Measurements from ENCODE around the gene TTC34. TPM values are rescaled to one million over a fixed set of nuclear protein-coding genes. Genes with fewer than 3 reads are reported as not detected.
"Not testable (repeated sequence)": the region's sequence is repeated elsewhere in the genome, so short reads cannot be mapped to it uniquely, and the experiment has no call there.

Gene TTC34
- total and polyA plus RNA-seq, 2 of the 4 experiments (the other 2 are of a cell fraction) = under 0.01 to 0.09 TPM

DNA sequence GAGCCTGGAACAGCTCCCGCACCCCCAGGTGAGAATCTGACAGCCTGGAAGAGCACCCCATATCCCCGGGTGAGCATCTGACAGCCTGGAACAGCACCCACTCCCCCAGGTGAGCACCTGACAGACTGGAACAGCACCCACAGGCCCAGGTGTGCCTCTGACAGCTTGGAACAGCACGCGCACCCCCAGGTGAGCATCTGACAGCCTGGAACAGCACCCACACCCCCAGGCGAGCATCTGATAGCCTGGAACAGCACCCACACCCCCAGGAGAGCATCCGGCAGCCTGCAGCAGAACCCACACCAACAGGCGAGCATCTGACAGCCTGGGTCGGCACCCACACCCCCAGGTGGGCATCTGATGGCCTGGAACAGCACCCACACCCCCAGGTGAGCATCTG, 141.7 kb downstream of the TTC34 start:
- H2BK20ac ChIP-seq (ENCODE audit: low read depth, low read length); dilution Hi-C loops (cut with HindIII; ENCODE audit: low sequenced_read_pairs, unreplicated experiment); DNase-seq; H3K56ac ChIP-seq (ENCODE audit: extremely low read depth, insufficient read depth, low read length); H3K27ac ChIP-seq (ENCODE audit: insufficient read depth, low read length); H3K4me3 ChIP-seq (ENCODE audit: insufficient read depth, low read depth, low read length); H2AK5ac ChIP-seq (ENCODE audit: low read depth, low read length); CTCF ChIA-PET; H3K9me1 ChIP-seq (ENCODE audit: insufficient read depth, low read length); H2BK5ac ChIP-seq (ENCODE audit: low read depth, low read length, poor library complexity, severe bottlenecking); in situ Hi-C loops (cut with MboI; ENCODE audit: low sequenced_read_pairs); H3K27me3 ChIP-seq (ENCODE audit: control insufficient read depth, insufficient read depth, low read length); H3K23ac ChIP-seq (ENCODE audit: low read depth, low read length); H4K5ac ChIP-seq (ENCODE audit: low read depth, low read length); H4K91ac ChIP-seq (ENCODE audit: insufficient read depth, low read depth, low read length); POLR2A ChIA-PET (ENCODE audit: unreplicated experiment); H3K4me2 ChIP-seq (ENCODE audit: low read depth, low read length); H2AK9ac ChIP-seq (replicated peaks; ENCODE audit: low read depth, low read length, poor library complexity); H3K4ac ChIP-seq (ENCODE audit: low read depth, low read length); H4K20me1 ChIP-seq (ENCODE audit: insufficient read depth, low read length); ATAC-seq (ENCODE audit: low read depth); H4K8ac ChIP-seq (ENCODE audit: low read depth in 2 of 2, low read length in 2 of 2); BruUV-seq (replicated peaks); H3K9me3 ChIP-seq (ENCODE audit: control insufficient read depth, insufficient read depth, low read length); H3K36me3 ChIP-seq (ENCODE audit: control insufficient read depth, insufficient read depth, low read length); H3K4me1 ChIP-seq (ENCODE audit: control insufficient read depth, insufficient read depth, low read length); intact Hi-C loops (cut with micrococcal nuclease); H3K79me1 ChIP-seq (ENCODE audit: low read depth in 1 of 2, low read length in 2 of 2); H3K18ac ChIP-seq (ENCODE audit: low read depth, low read length); H2BK120ac ChIP-seq (ENCODE audit: low read depth, low read length); H3K14ac ChIP-seq (replicated peaks; ENCODE audit: low read depth, low read length); H2AFZ ChIP-seq (replicated peaks; ENCODE audit: low read length, poor library complexity); H2BK15ac ChIP-seq (ENCODE audit: low read depth, low read length); H3K9ac ChIP-seq (ENCODE audit: low read depth, low read length): not testable (repeated sequence)
- 65% methylated on average over 2 of the region's 8 CpGs; no CpG with 5 or more reads in 1 of the 2 experiments for WGBS, 2 experiments (ENCODE audit: extremely low coverage in 2 of 2, insufficient read length in 1 of 2)

DNA sequence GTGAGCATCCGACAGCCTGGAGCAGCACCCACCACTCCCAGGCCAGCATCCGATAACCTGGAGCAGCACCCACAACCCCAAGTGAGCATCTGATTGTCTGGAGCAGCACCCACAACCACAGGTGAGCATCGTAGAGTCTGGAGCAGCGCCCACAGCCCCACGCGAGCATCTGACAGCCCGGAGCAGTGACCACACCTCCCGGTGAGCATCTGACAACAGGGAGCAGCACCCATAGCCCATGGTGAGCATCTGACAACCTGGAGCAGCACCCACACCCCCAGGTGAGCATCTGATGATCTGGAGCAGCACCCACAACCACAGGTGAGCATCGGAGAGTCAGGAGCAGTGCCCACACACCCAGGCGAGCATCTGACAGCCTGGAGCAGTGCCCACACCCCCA, 143.6 kb downstream of the TTC34 start:
- dilution Hi-C loops (cut with HindIII; ENCODE audit: low sequenced_read_pairs, unreplicated experiment); H2BK15ac ChIP-seq (ENCODE audit: low read depth, low read length); intact Hi-C loops (cut with micrococcal nuclease); ATAC-seq (ENCODE audit: low read depth); H3K36me3 ChIP-seq (ENCODE audit: control insufficient read depth, insufficient read depth, low read length); H3K9ac ChIP-seq (ENCODE audit: low read depth, low read length); H3K9me1 ChIP-seq (ENCODE audit: insufficient read depth, low read length); H4K91ac ChIP-seq (ENCODE audit: insufficient read depth, low read depth, low read length); POLR2A ChIA-PET (ENCODE audit: unreplicated experiment); H2BK5ac ChIP-seq (ENCODE audit: low read depth, low read length, poor library complexity, severe bottlenecking); H3K18ac ChIP-seq (ENCODE audit: low read depth, low read length); H3K4ac ChIP-seq (ENCODE audit: low read depth, low read length); H2BK120ac ChIP-seq (ENCODE audit: low read depth, low read length); H3K79me1 ChIP-seq (ENCODE audit: low read depth in 1 of 2, low read length in 2 of 2); H4K8ac ChIP-seq (ENCODE audit: low read depth in 2 of 2, low read length in 2 of 2); H2AFZ ChIP-seq (replicated peaks; ENCODE audit: low read length, poor library complexity); H3K4me1 ChIP-seq (ENCODE audit: control insufficient read depth, insufficient read depth, low read length); CTCF ChIA-PET; H4K5ac ChIP-seq (ENCODE audit: low read depth, low read length); H3K4me2 ChIP-seq (ENCODE audit: low read depth, low read length); H2BK20ac ChIP-seq (ENCODE audit: low read depth, low read length); H3K14ac ChIP-seq (replicated peaks; ENCODE audit: low read depth, low read length); H3K4me3 ChIP-seq (ENCODE audit: insufficient read depth, low read depth, low read length); H4K20me1 ChIP-seq (ENCODE audit: insufficient read depth, low read length); H3K27me3 ChIP-seq (ENCODE audit: control insufficient read depth, insufficient read depth, low read length); H3K23ac ChIP-seq (ENCODE audit: low read depth, low read length); H3K27ac ChIP-seq (ENCODE audit: insufficient read depth, low read length); H2AK9ac ChIP-seq (replicated peaks; ENCODE audit: low read depth, low read length, poor library complexity); H2AK5ac ChIP-seq (ENCODE audit: low read depth, low read length); BruUV-seq (replicated peaks); DNase-seq; in situ Hi-C loops (cut with MboI; ENCODE audit: low sequenced_read_pairs); H3K56ac ChIP-seq (ENCODE audit: extremely low read depth, insufficient read depth, low read length): not testable (repeated sequence)
- no CpG with 5 or more reads among the region's 10 CpGs for WGBS, 2 experiments (ENCODE audit: extremely low coverage in 2 of 2, insufficient read length in 1 of 2)
- peaks cover 29% of the 10 kb centered on the region for H3K9me3 ChIP-seq (ENCODE audit: control insufficient read depth, insufficient read depth, low read length)
